Heart right ventricle (tissue), 16 donors: ENCODE measurements around the gene REG3G. TPM values are rescaled to one million over a fixed set of nuclear protein-coding genes. Genes with fewer than 3 reads are reported as not detected.

ENCODE experiments used
- ATAC-seq, 8 donors: fragments of 200-7000 bp; cut with Tn5 transposase; one replicate each; pipeline ENCODE4 v1.9.1; 2020; ENCODE audit warnings: mild to moderate bottlenecking in 8 of 8, moderate library complexity in 8 of 8, moderate number of reproducible peaks in 1 of 8
- DNase-seq, 2 donors: peaks; one replicate each; pipeline ENCODE4 v3.0.0-alpha.2; 2020
- H3K27ac ChIP-seq, 10 donors: fragments of 200-600 bp; sonication (generic) in 2 of 10; one replicate each; pipeline versions ENCODE4 v1.5.0 to v1.8.0; 2020 to 2022; ENCODE audit warnings: mild to moderate bottlenecking in 3 of 10
- H3K27me3 ChIP-seq, 7 donors: fragments of 200-600 bp; one replicate each; pipeline ENCODE4 v1.8.0; 2021 to 2022; ENCODE audit warnings: mild to moderate bottlenecking in 2 of 7
- H3K36me3 ChIP-seq, 9 donors: fragments of 200-600 bp; sonication (generic) in 1 of 9; one replicate each; pipeline versions ENCODE4 v1.5.0 to v1.8.0; 2020 to 2022; ENCODE audit warnings: mild to moderate bottlenecking in 2 of 9
- H3K4me1 ChIP-seq, 9 donors: fragments of 200-600 bp; sonication (generic) in 1 of 9; one replicate each; pipeline versions ENCODE4 v1.5.0 to v1.8.0; 2020 to 2022; ENCODE audit warnings: mild to moderate bottlenecking in 4 of 9
- H3K4me3 ChIP-seq, 10 donors: fragments of 200-600 bp; sonication (generic) in 2 of 10; one replicate each; pipeline versions ENCODE4 v1.5.0 to v1.8.0; 2020 to 2022; ENCODE audit warnings: mild to moderate bottlenecking in 7 of 10, moderate library complexity in 2 of 10
- H3K9me3 ChIP-seq, 11 donors: fragments of 200-600 bp in 10 of 11; sonication (generic) in 2 of 11; one replicate each; pipeline versions ENCODE4 v1.5.0 to v1.8.0; 2013 to 2022; ENCODE audit warnings: mild to moderate bottlenecking in 2 of 11, control low read depth in 1 of 11, moderate library complexity in 1 of 11
- WGBS, 2 donors: extraction: QIAGEN DNeasy Blood & Tissue Kit; methylation state at CpG; one replicate each; pipeline ENCODE4 v1.1.7; 2013; ENCODE audit warnings: inconsistent platforms in 1 of 2; 5-methylcytosine and 5-hydroxymethylcytosine counted together
- intact Hi-C, 10 donors: fragments of 100-400 bp; cut with DNase I; formaldehyde crosslinking; loops; one replicate each; pipeline versions ENCODE4 v1.11.1 to v1.14.2; 2022
- polyA plus RNA-seq, 2 donors: library from polyadenylated mRNA; stranded (reverse); fragments of 200-250 nt; gene quantifications; one replicate each; pipeline ENCODE4 v1.2.3, GENCODE V29; 2013
- total RNA-seq, 10 donors: library from RNA; stranded (reverse); fragmentation: NEBNext Ultra II Directional in 3 of 10; extraction: Animal tissue kit (Norgen Biotek cat#: 25700) in 3 of 10; gene quantifications; one replicate each; pipeline versions ENCODE4 v1.2.1 to v1.2.4, GENCODE V29; 2021 to 2023
- TF ChIP-seq, protein P1 (sequence below), 9 donors: fragments of 200-600 bp; sonication (generic) in 2 of 9; IDR thresholded peaks; one replicate each; pipeline versions ENCODE4 v1.5.0 to v1.8.0; 2021 to 2022; ENCODE audit warnings: antibody characterized with exemption in 9 of 9, mild to moderate bottlenecking in 5 of 9, moderate library complexity in 1 of 9
- donor health status: Arrhythmogenic right ventricular cardiomyopathy.
- donor health status: ischemic (EF 13 %, LVEDD 7.1; RV severe dilation, severe dysfunction).
- donor health status: healthy with polysubstance abuse.
- donor health status: DM: no; HTN: yes; CAD: no.
- donor health status: DM: no; HTN: no; CAD: no.
- donor health status: ischemic (EF 25% LVEDD 6.9; RV normal size, moderate dysfunction).
- donor health status: ischemic (EF 25% LVEDD 5.7; RV mildly dilated, moderate dysfunction).
- donor health status: healthy.
- donor health status: DM: yes; HTN: yes; CAD: no.
- donor health status: Ischemic cardiomyopathy.
- donor health status: ischemic (EF 35%, LVEDD 5.7; RV mildly dilated, moderate dysfunction).
- donor health status: nonischemic (EF 11% LVEDD 7.7; RV severe dilation, severe dysfunction).
- donor health status: DM: yes; HTN: yes; CAD: no.
- donor health status: PGD.
- donor health status: ischemic (EF 29% LVEDD 5.4; RV normal size, mild dysfunction).
- donor health status: nonischemic (EF 23%, LVEDD 6.1; RV moderate dilation, normal function).

The REG3G gene
- total and polyA plus RNA-seq, 12 donors, result 0.06 to 0.35 TPM; not detected in 10

DNA sequence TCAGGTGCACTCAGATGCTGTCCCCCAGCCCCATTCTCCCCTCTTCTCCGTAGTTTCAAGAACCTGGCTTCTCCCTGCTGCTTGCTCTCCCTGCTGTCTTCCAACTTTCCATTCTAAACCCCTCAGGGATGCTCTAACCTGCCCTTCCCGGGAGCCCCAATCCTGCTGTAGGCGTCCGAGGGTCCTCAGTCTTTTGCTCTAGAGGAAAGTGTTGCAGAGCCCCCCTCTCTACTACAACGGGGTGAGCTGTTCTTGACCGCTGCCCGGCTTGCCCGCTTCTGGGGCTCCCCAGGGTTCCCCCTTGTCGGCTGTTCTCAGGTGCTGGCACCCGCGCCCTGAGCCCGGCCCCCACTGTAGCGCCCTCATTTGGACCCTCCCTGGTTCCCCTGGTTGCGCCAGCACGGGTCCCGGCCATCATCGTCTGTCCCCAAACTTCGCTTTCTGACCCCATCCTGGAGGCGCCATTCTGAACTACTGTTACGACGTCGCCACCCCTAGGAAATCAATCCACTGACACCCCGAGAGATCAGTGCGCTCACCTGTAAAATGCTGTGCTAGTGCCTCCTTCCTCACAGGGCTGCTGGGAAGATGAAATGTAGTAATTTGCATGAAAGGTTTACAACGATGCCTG lies 31.9 kb upstream of the REG3G start:
- no peak overlapping the region for H3K4me3 ChIP-seq
- DNase-seq (no peak), ATAC-seq (no peak)
- no peaks in the 10 kb centered on the region for H3K36me3 ChIP-seq
- peaks cover 0 to 7% (median 0%) of the 10 kb centered on the region in 9 donors for H3K4me1 ChIP-seq
- peaks cover 12 to 49% (median 41%) of the 10 kb centered on the region in 7 donors for H3K27me3 ChIP-seq
- 24 to 26% methylated on average over 25 of the region's 25 CpGs for WGBS, 2 donors
- H3K9me3 ChIP-seq, result no peaks in the 10 kb centered on the region
- intact Hi-C loops, result no loop called here
- no peak overlapping the region for H3K27ac ChIP-seq
- TF ChIP-seq, protein P1, sequence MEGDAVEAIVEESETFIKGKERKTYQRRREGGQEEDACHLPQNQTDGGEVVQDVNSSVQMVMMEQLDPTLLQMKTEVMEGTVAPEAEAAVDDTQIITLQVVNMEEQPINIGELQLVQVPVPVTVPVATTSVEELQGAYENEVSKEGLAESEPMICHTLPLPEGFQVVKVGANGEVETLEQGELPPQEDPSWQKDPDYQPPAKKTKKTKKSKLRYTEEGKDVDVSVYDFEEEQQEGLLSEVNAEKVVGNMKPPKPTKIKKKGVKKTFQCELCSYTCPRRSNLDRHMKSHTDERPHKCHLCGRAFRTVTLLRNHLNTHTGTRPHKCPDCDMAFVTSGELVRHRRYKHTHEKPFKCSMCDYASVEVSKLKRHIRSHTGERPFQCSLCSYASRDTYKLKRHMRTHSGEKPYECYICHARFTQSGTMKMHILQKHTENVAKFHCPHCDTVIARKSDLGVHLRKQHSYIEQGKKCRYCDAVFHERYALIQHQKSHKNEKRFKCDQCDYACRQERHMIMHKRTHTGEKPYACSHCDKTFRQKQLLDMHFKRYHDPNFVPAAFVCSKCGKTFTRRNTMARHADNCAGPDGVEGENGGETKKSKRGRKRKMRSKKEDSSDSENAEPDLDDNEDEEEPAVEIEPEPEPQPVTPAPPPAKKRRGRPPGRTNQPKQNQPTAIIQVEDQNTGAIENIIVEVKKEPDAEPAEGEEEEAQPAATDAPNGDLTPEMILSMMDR (IDR thresholded peaks at IDR 0.05), result no peak

DNA sequence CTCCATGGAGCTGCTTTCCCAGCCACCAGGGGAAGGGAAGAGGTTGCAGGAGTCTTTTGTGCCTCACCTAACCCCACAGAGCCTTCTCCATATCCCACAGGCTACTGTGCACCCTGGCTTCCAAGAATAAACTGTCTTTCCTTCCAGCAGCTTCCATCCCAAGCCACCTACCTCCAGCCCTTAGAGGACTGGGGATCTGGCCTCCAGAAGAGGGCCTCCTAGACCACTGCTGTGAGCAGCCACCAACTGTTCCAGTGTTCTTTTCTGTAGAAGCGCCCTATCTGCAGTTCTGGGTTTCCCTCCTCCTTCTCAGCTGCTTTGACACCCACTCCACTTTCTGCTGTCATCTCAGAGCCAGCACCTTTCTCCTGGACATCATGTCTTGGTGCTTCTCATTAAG lies 30.7 kb upstream of the REG3G start:
- Histone ChIP-seq H3K27me3 (peaks cover 12 to 49% (median 41%) of the 10 kb centered on the region in 7 donors), H3K4me3 (no peak overlapping the region), H3K4me1 (peaks cover 0 to 7% (median 0%) of the 10 kb centered on the region in 9 donors), H3K36me3 (no peaks in the 10 kb centered on the region), H3K9me3 (no peaks in the 10 kb centered on the region), H3K27ac (no peak overlapping the region)
- ATAC-seq (no peak), DNase-seq (no peak)
- TF ChIP-seq, protein P1 (IDR thresholded peaks at IDR 0.05), result no peak
- intact Hi-C loops, result no loop called here
- 74 to 78% methylated on average over 1 of the region's 1 CpG for WGBS, 2 donors

- DNase-seq, result no peak
- no peak overlapping the region for H3K27ac ChIP-seq
- H3K27me3 ChIP-seq, result peaks cover 0 to 14% (median 8%) of the 10 kb centered on the region in 7 donors
- H3K9me3 ChIP-seq, result no peaks in the 10 kb centered on the region
- no peaks in the 10 kb centered on the region for H3K36me3 ChIP-seq
- TF ChIP-seq, protein P1 (IDR thresholded peaks at IDR 0.05), result peak in 7 of 9 donors; percentile 20 to 51 (median 34)
- 55% methylated on average over 3 of the region's 3 CpGs for WGBS, 2 donors
- no peak overlapping the region for H3K4me3 ChIP-seq
- H3K4me1 ChIP-seq, result no peaks in the 10 kb centered on the region
- intact Hi-C loops, result no loop called here
- ATAC-seq, result no peak
Measured at GRCh38 chr2:78999406-78999805, 26.1 kb upstream of the REG3G start.

- ATAC-seq, result no peak
- no peak overlapping the region for H3K27ac ChIP-seq
- peaks cover 0 to 8% (median 2%) of the 10 kb centered on the region in 7 donors for H3K27me3 ChIP-seq
- H3K9me3 ChIP-seq, result no peaks in the 10 kb centered on the region
- TF ChIP-seq, protein P1 (IDR thresholded peaks at IDR 0.05), result no peak
- no peaks in the 10 kb centered on the region for H3K4me1 ChIP-seq
- H3K4me3 ChIP-seq, result no peak overlapping the region
- 68 to 73% methylated on average over 4 of the region's 4 CpGs for WGBS, 2 donors
- H3K36me3 ChIP-seq, result no peaks in the 10 kb centered on the region
- intact Hi-C loops, result no loop called here
- no peak for DNase-seq
Measured at GRCh38 chr2:79000008-79000576, 25.4 kb upstream of the REG3G start.
